Sigmoid colon (tissue), 4 donors: Measurements from ENCODE around the gene PIK3R1.

ENCODE experiments used
- CTCF ChIP-seq, 4 experiments: fragments of 450-650 bp in 3 of 4; fragments of 200-600 bp in 1 of 4; IDR thresholded peaks; one replicate each; pipeline ENCODE4 v1.5.1; 2016 to 2019; ENCODE audit warnings: antibody characterized with exemption in 4 of 4, mild to moderate bottlenecking in 3 of 4, moderate library complexity in 2 of 4
- EP300 ChIP-seq, 4 donors: sonication (generic); formaldehyde crosslinking; IDR thresholded peaks; one replicate each; pipeline ENCODE4 v1.6.1; 2017; ENCODE audit warnings: antibody characterized with exemption in 4 of 4
- POLR2A ChIP-seq, 2 donors: fragments of 450-650 bp; IDR thresholded peaks; one replicate each; pipeline ENCODE4 v1.6.1; 2016; ENCODE audit warnings: antibody characterized with exemption in 2 of 2, mild to moderate bottlenecking in 2 of 2, moderate library complexity in 2 of 2
- POLR2AphosphoS5 ChIP-seq, 4 donors: sonication (generic); formaldehyde crosslinking; IDR thresholded peaks; one replicate each; pipeline ENCODE4 v1.6.1; 2017; ENCODE audit warnings: antibody characterized with exemption in 4 of 4

GRCh38 chr5:68220914-68221313 lies 5.4 kb downstream of the PIK3R1 start:
- no peak for TF ChIP-seq CTCF (IDR thresholded peaks at IDR 0.05)
- TF ChIP-seq POLR2A (IDR thresholded peaks at IDR 0.05): no peak
- no peak for TF ChIP-seq POLR2AphosphoS5 (IDR thresholded peaks at IDR 0.05)
- TF ChIP-seq EP300 (IDR thresholded peaks at IDR 0.05): no peak
